Measurements from ENCODE around the gene TPK1. TPM values are rescaled to one million over a fixed set of nuclear protein-coding genes. Genes with fewer than 3 reads are reported as not detected.

The TPK1 gene
- total and polyA plus RNA-seq, 2 of the 8 experiments (the other 6 are each of a cell fraction or from before 2014, with no cell fraction given): 1.9 to 2.7 TPM

GRCh38 chr7:144503215-144503614, 332.6 kb downstream of the TPK1 start:
- H3K14ac ChIP-seq (ENCODE audit: insufficient read length): no peak overlapping the region
- H3K27me3 ChIP-seq (replicated peaks in 1 of 4; ENCODE audit: control insufficient read depth in 3 of 4, extremely low read depth in 1 of 4, insufficient read depth in 3 of 4, low read length in 3 of 4): no peaks in the 10 kb centered on the region
- H2BK20ac ChIP-seq (ENCODE audit: low read length): no peak overlapping the region
- H3K4ac ChIP-seq (replicated peaks; ENCODE audit: insufficient read length, low read depth, low read length): no peak overlapping the region
- no peak for DNase-seq (ENCODE audit: low read depth in 1 of 2, low spot score in 2 of 2)
- H3K79me1 ChIP-seq (ENCODE audit: low read depth, low read length): no peaks in the 10 kb centered on the region
- H2AK5ac ChIP-seq (ENCODE audit: low read depth, low read length): peak overlapping the region; percentile 26; the same call in 1 of the 2 replicates
- H3K23ac ChIP-seq (ENCODE audit: insufficient read length): no peak overlapping the region
- no peak for FAIRE-seq
- no peaks in the 10 kb centered on the region for H3K4me1 ChIP-seq (replicated peaks in 1 of 4; ENCODE audit: control insufficient read depth in 3 of 4, insufficient read depth in 4 of 4, low read length in 3 of 4)
- no peaks in the 10 kb centered on the region for H4K20me1 ChIP-seq (replicated peaks in 1 of 2; ENCODE audit: control insufficient read depth in 1 of 2, insufficient read depth in 2 of 2, low read length in 2 of 2)
- no peaks in the 10 kb centered on the region for H3K79me2 ChIP-seq (ENCODE audit: control insufficient read depth in 1 of 2, insufficient read depth in 2 of 2, low read length in 2 of 2)
- no peak overlapping the region for H3K18ac ChIP-seq (ENCODE audit: extremely low read depth, low read length)
- H3K4me3 ChIP-seq (ENCODE audit: extremely low read depth in 1 of 4, insufficient read depth in 2 of 4, low read depth in 3 of 4, low read length in 4 of 4): no peak overlapping the region
- 0 out of 2 replicates have a peak overlapping the region, but pooled peaks have one; percentile 56 for H2AFZ ChIP-seq (ENCODE audit: low read length)
- 85% methylated on average over 6 of the region's 6 CpGs; no CpG with 5 or more reads in 1 of the 2 experiments for WGBS, 2 experiments (ENCODE audit: extremely low coverage in 1 of 2, insufficient coverage in 1 of 2, insufficient read length in 1 of 2, insufficient replicate concordance in 2 of 2, low coverage in 1 of 2, low lambda C conversion rate in 2 of 2, missing lambda C conversion rate in 1 of 2)
- H2BK120ac ChIP-seq (replicated peaks; ENCODE audit: low read depth, low read length): no peak overlapping the region
- ChIA-PET CTCF (ENCODE audit: partially characterized antibody) (no interaction called here), POLR2A (ENCODE audit: partially characterized antibody) (no interaction called here)
- no peak overlapping the region for H2BK12ac ChIP-seq (ENCODE audit: low read depth, low read length)
- H3K36me3 ChIP-seq (ENCODE audit: control insufficient read depth in 2 of 4, insufficient read depth in 4 of 4, low read length in 3 of 4): no peaks in the 10 kb centered on the region
- TF ChIP-seq RXRA (IDR thresholded peaks at IDR 0.05; ENCODE audit: insufficient read depth, low read depth, low read length) (no peak), ATF3 (IDR thresholded peaks at IDR 0.05; ENCODE audit: insufficient read depth, low read depth, low read length) (no peak), NRF1 (IDR thresholded peaks at IDR 0.05; ENCODE audit: low read depth, low read length) (no peak), TCF12 (IDR thresholded peaks at IDR 0.05; ENCODE audit: low read depth, low read length) (no peak), YY1 (IDR thresholded peaks at IDR 0.05; ENCODE audit: low read depth, low read length) (no peak), TBP (IDR thresholded peaks at IDR 0.05; ENCODE audit: low read depth, low read length) (no peak), RAD21 (IDR thresholded peaks at IDR 0.05 in 1 of 2, conservative IDR thresholded peaks at IDR 0.05 in 1 of 2; ENCODE audit: low read depth in 2 of 2, low read length in 2 of 2) (no peak)
- H2BK5ac ChIP-seq (ENCODE audit: low read depth, low read length): no peak overlapping the region
- no peak overlapping the region for H3K27ac ChIP-seq (ENCODE audit: low read depth, low read length)
- H3K56ac ChIP-seq (replicated peaks; ENCODE audit: insufficient read length, low read depth, low read length): no peak overlapping the region
- H3K9ac ChIP-seq (replicated peaks in 1 of 4; ENCODE audit: extremely low read depth in 1 of 4, low read depth in 3 of 4, low read length in 3 of 4): no peak overlapping the region
- H4K8ac ChIP-seq (ENCODE audit: extremely low read depth, insufficient read depth, low read length): no peak overlapping the region
- H3K23me2 ChIP-seq (ENCODE audit: low read depth, low read length): no peaks in the 10 kb centered on the region
- H3K9me3 ChIP-seq (ENCODE audit: insufficient read depth in 2 of 2, low read depth in 1 of 2, low read length in 1 of 2): no peaks in the 10 kb centered on the region
- no peak overlapping the region for H4K5ac ChIP-seq (ENCODE audit: insufficient read length, low read depth, low read length)
- H2BK15ac ChIP-seq (ENCODE audit: low read length): no peak overlapping the region
- H4K91ac ChIP-seq (replicated peaks; ENCODE audit: insufficient read length, low read length): no peak overlapping the region
- no peak overlapping the region for H3K4me2 ChIP-seq (ENCODE audit: insufficient read depth in 1 of 2, low read depth in 2 of 2, low read length in 2 of 2)

All from H1 (cell line).